Mucosa of stomach (tissue), 1 donor: ENCODE measurements around the gene RNFT2.
"Not testable (repeated sequence)": the region's sequence is repeated elsewhere in the genome, so short reads cannot be mapped to it uniquely, and the experiment has no call there.

Experiments
- H3K27me3 ChIP-seq: one replicate; pipeline ENCODE4 v1.7.0; 2013; ENCODE audit warnings: mild to moderate bottlenecking, low read length; ENCODE audit not compliant: control insufficient read depth, insufficient read depth
- H3K36me3 ChIP-seq: one replicate; pipeline ENCODE4 v1.7.0; 2013; ENCODE audit warnings: low read length; ENCODE audit not compliant: control insufficient read depth, insufficient read depth
- H3K4me1 ChIP-seq: one replicate; pipeline ENCODE4 v1.7.0; 2013; ENCODE audit warnings: mild to moderate bottlenecking, low read length; ENCODE audit not compliant: control insufficient read depth, insufficient read depth
- H3K4me3 ChIP-seq: one replicate; pipeline ENCODE4 v1.7.0; 2013; ENCODE audit warnings: low read length
- H3K9ac ChIP-seq: one replicate; pipeline ENCODE4 v1.7.0; 2013; ENCODE audit warnings: mild to moderate bottlenecking, low read length, moderate library complexity
- H3K9me3 ChIP-seq: one replicate; pipeline ENCODE4 v1.7.0; 2013; ENCODE audit warnings: mild to moderate bottlenecking, low read length, moderate library complexity; ENCODE audit not compliant: control insufficient read depth
- donor health status: Pancreatic carcinoma.

Gene RNFT2

DNA sequence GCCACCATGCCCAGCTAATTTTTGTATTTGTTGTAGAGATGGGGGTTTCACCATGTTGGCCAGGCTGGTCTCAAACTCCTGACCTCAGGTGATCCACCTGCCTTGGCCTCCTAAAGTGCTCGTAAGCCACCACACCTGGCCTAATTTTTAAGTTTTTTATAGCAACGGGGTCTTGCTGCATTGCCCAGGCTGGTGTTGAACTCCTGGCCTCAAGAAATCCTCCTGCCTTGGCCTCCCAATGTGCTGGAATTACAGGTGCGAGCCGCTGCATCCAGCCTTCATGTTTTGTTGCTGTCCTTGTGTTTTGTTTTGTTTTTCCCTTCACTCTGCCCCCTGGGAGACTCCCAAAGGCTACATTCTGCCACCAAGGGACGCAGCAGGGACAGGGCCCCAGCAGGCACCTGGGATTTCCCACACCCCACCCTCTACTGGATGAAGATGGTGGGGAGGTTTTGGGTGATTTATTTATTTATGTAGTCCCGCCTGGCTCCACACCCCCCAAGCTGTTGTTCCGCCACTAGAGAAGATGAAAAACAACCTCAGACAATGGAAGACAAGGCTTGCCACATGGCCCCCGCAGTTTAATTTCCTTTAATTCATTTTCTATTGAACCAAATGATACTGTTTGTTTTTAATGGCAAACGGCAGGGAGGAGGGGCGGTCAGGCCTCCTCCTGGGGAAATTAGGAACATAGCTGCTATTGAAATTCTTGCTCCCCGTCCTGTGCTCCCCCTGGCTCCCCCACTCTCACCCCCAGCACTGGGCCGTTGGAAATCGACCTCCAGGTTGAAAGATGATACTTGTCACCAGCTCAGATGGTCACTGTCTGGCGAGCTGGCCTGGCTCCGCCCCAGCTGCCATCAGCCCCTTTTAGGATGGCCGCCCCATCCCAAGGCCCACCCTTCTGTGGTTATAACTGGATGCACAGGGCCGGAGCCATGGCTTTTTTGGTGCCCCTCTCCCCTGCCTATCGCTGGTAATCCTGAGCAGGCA is 70.3 kb downstream of the RNFT2 start:
- no peak overlapping the region for H3K4me3 ChIP-seq
- H3K9ac ChIP-seq: no peak overlapping the region
- H3K27me3 ChIP-seq: no peaks in the 10 kb centered on the region
- H3K36me3 ChIP-seq: no peaks in the 10 kb centered on the region
- H3K4me1 ChIP-seq: no peaks in the 10 kb centered on the region
- H3K9me3 ChIP-seq: no peaks in the 10 kb centered on the region

DNA sequence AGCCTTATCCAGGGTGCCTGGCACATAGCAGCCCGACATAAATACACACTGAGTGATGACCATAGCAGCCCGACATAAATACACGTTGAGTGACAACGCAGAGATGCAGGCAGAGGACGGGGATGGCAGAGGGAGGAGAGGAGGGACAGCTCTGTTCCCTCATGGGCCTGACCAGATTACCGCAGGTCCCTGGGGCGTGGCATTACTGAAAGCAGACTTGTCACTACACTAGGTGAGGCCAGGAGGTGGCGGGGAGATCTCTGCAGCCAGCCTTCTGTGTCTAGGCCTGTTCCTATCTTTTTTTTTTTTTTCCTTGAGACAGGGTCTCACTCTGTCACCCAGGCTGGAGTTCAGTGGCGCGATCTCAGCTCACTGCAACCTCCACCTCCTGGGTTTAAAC is 74.1 kb downstream of the RNFT2 start:
- no peaks in the 10 kb centered on the region for H3K4me1 ChIP-seq
- no peak overlapping the region for H3K9ac ChIP-seq
- no peak overlapping the region for H3K4me3 ChIP-seq
- H3K9me3 ChIP-seq: no peaks in the 10 kb centered on the region
- H3K27me3 ChIP-seq: no peaks in the 10 kb centered on the region
- H3K36me3 ChIP-seq: no peaks in the 10 kb centered on the region

DNA sequence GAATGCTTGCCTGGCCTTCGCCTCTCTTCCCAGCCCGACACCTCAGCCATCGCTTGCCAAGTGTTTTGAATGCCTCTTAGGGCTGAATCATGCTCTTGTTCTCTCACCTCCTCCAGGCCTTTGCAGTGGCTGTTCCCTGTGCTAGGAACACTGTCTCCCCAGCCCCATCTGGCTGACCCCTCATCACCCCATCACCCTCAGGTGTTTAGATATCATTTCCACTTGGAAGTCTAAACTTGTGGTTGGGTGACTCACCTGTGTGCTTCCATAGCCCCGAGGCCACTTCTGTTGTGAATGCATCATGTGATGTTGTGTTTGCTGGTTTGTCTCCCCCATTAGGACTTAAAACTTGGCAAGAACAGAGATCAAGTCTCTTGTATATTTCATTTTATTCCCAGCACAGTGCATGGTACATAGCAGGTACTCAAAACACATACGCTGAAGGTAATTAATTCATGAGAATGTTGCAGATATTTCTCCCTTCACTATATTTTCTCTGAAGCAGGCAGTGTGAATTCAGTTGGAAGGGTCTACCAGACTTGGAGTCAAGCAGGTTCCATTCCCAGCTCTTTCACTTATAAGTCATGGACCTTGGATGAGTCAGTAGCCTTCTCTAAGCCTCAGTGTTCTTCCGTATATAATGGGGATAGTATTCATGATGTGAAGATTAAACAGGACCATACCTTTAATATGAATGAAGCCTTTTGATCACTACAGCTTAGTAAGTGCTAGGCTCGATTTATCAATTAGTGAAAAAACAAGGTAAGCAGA is 75.3 kb downstream of the RNFT2 start:
- H3K4me3 ChIP-seq: no peak overlapping the region
- H3K4me1 ChIP-seq: peaks cover 5% of the 10 kb centered on the region
- no peaks in the 10 kb centered on the region for H3K27me3 ChIP-seq
- no peaks in the 10 kb centered on the region for H3K36me3 ChIP-seq
- H3K9ac ChIP-seq: no peak overlapping the region
- no peaks in the 10 kb centered on the region for H3K9me3 ChIP-seq

DNA sequence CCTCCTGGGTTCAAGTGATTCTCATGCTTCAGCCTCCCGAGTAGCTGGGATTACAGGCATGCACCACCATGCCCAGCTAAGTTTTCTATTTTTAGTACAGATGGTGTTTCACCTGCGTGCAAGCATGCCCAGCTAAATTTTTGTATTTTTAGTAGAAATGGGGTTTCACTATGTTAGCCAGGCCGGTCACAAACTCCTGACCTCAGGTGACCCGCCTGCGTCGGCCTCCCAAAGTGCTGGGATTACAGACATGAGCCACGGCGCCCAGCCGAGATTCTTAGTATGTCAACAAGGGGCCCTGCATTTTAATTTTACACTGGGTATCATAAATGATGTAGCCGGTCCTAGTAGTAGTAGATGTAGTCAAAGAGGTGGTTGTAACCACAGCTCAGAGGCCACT is 76.7 kb downstream of the RNFT2 start:
- H3K9me3 ChIP-seq, H3K9ac ChIP-seq, H3K36me3 ChIP-seq, H3K4me3 ChIP-seq, H3K4me1 ChIP-seq, H3K27me3 ChIP-seq: not testable (repeated sequence)

DNA sequence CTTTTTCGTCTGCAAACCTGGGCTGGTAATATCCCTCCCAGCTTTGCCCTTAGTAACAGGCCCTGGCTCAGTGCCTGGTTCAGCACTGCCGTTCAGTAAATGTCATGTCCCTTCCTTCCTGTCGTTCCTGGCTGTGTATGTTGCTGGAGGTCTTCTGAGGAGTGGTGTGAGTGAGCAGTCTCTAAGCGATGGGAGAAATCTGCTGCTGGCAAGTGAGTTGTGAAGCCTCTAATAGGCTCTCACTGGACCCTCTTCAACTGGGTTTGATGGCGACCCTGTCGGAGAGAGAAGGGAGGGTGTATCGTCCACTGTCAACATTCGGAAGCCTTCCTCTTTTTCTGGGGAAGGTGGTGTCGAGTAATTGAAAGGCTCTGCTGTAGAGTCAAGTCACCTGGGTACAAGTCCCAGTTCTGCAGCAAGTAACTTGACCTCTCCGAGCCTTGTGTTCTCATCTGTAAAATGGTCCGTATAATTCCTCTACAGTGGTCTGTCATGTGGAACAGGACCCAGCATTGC is 80.3 kb downstream of the RNFT2 start:
- Histone ChIP-seq H3K9me3 (no peaks in the 10 kb centered on the region), H3K36me3 (no peaks in the 10 kb centered on the region), H3K9ac (peak overlapping the region; percentile 81), H3K4me1 (peaks cover 10% of the 10 kb centered on the region), H3K4me3 (peak overlapping the region; percentile 78), H3K27me3 (no peaks in the 10 kb centered on the region)

DNA sequence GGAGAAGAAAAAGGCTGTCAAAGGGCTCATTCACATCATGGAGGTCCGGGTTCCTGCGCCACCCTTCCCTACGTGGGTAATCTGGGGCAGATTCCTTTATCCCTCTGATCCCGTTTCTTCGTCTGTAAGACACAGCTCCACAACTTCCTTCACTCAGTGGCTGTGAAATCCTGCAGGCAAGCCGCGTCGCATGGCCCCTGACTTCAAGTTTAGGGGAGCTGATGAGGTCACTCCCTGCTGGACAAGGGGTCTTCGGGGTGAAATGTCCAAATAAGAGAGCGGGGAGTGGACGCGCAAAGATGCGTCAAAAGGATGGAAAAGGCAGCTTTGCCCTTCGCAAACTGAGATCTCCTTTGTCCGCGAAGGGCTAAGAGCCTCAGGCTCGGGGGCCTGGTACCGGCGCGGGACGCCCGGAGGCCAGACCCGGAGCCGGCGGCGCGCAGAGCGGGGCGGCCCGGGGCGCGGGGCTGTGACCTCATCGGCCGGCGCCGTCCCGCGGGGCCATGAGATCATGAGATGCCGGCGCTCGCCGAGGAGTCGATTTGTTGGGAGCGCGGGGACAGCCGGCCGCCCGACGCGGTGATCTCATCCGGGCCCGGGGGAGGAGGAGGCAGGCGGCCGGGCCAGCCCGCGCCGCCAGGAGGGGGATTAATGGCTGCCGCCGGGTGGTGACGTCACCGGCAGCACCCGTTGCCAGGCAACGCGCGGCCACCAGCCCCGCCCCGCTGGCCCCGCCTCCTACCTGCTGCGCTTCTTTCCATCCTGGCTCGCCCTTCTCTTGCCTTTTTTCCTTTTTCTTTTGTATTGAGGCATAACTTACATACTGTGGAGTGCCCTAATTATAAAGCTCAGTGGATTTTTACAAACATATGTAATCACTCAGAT is 81.1 kb downstream of the RNFT2 start:
- Histone ChIP-seq H3K4me3 (peak overlapping the region; percentile 78), H3K36me3 (no peaks in the 10 kb centered on the region), H3K27me3 (no peaks in the 10 kb centered on the region), H3K9me3 (no peaks in the 10 kb centered on the region), H3K4me1 (peaks cover 10% of the 10 kb centered on the region), H3K9ac (peak overlapping the region; percentile 81)

DNA sequence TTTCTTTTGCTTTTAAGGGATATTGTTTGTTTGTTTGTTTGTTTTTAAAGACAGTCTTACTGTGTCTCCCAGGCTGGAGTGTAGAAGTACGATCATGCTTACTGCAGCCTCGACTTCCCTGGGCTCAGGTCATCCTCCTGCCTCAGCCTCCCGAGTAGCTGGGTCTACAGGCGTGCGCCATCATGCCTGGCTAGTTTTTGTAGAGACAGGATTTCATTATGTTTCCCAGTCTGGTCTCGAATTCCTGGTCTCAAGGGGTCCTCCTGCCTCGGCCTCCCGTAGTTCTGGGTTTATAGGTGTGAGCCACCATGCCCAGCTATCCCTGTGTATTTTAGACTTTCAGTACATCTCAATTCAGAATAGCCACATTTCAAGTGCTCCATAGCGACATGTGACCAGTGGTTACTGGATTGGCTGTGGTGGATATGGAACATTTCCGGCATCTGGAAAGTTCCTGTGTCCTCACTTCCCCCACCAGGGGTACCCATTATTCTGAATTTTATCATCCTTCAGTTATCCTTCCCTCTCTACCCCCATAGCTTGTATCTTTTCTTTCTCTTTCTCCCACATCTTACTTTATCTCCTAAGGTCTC is 82.0 kb downstream of the RNFT2 start:
- Histone ChIP-seq H3K9me3 (no peaks in the 10 kb centered on the region), H3K36me3 (no peaks in the 10 kb centered on the region), H3K4me3 (no peak overlapping the region), H3K27me3 (no peaks in the 10 kb centered on the region), H3K9ac (no peak overlapping the region), H3K4me1 (peaks cover 10% of the 10 kb centered on the region)

DNA sequence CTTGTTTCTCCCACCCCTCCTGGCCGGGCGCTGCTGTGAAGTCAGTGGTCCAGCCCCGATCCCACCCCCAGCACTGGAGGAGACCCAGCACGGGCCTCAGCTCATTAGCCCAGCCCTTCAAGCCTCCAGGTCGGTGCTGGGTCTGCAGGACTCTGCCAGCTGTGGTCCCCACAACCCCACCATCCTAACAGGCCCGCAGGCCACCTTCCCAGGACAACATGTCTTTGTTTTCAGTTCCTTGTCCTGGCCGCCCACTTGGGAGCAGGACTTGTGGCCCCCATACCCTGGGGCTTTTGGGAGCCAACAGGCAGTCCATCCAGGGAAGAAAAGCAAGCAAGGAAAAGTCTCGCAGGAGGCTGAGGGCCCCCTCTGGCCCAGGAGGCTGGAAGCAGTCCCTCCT is 83.2 kb downstream of the RNFT2 start:
- H3K9ac ChIP-seq: no peak overlapping the region
- no peak overlapping the region for H3K4me3 ChIP-seq
- no peaks in the 10 kb centered on the region for H3K36me3 ChIP-seq
- no peaks in the 10 kb centered on the region for H3K9me3 ChIP-seq
- peaks cover 10% of the 10 kb centered on the region for H3K4me1 ChIP-seq
- no peaks in the 10 kb centered on the region for H3K27me3 ChIP-seq

DNA sequence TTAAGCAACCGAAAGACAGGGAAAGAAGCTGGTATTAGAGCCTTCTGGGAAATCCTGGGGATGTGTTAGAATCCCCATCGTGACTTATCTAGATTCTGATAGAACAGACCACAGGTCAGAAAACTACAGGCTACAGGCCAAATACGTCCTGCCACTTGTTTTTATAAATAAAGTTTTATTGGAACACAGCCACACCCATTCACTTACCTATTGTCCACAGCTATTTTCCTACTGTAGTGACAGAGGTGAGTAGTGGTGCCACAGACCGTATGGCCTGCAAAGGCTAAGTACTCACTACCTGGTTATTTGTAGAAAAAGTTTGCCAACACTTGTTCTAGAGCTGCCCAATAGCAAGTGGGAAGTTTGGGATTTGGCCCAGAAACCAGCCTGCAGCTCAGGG is 89.3 kb downstream of the RNFT2 start:
- Histone ChIP-seq H3K9me3 (no peaks in the 10 kb centered on the region), H3K4me1 (no peaks in the 10 kb centered on the region), H3K9ac (no peak overlapping the region), H3K36me3 (no peaks in the 10 kb centered on the region), H3K4me3 (no peak overlapping the region), H3K27me3 (no peaks in the 10 kb centered on the region)

DNA sequence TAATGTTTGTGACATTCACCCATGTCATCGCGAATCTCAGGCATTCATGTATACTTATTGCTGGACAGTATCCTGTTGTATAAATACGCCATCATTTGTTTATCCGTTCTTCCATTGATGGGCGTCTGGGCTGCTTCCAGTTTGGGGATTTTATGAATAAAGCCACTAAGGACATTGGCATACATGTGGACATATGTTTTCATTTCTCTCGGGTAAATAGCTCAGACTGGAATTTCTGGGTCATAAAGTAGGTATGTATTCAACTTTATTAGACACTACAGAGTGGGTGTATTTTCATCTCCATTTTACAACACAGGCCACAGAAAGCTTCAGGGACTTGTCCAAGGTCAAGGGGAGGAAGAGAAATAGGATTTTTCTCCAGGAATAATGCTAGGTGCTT is 94.2 kb downstream of the RNFT2 start:
- H3K4me1 ChIP-seq: no peaks in the 10 kb centered on the region
- no peaks in the 10 kb centered on the region for H3K9me3 ChIP-seq
- no peak overlapping the region for H3K9ac ChIP-seq
- no peaks in the 10 kb centered on the region for H3K36me3 ChIP-seq
- H3K4me3 ChIP-seq: no peak overlapping the region
- H3K27me3 ChIP-seq: no peaks in the 10 kb centered on the region

DNA sequence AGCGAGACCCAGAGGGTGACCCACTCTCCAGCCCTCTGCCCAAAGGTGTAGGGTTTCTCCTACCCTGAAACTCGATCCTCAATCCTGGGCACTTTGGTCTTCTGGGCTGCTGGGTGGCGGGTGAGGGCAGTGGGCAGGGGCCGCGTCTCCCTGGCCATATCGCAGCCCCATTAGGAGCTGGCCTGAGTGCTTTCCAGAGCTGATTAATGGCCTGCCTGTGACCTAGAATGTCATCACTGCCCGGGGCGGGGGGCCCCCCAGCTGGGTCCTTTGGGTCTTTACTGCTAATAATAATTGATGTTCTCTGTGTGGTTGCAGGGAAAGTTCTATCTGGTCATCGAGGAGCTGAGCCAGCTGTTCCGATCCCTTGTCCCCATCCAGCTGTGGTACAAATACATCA is 95.4 kb downstream of the RNFT2 start:
- H3K4me1 ChIP-seq: no peaks in the 10 kb centered on the region
- no peak overlapping the region for H3K9ac ChIP-seq
- H3K4me3 ChIP-seq: no peak overlapping the region
- H3K9me3 ChIP-seq: no peaks in the 10 kb centered on the region
- no peaks in the 10 kb centered on the region for H3K27me3 ChIP-seq
- no peaks in the 10 kb centered on the region for H3K36me3 ChIP-seq
